Activated CD8-positive, alpha-beta T cell treated with anti-CD3 and anti-CD28 coated beads for 36 hours (primary cell): ENCODE data around the gene TRAPPC13. TPM values are rescaled to one million over a fixed set of nuclear protein-coding genes. Genes with fewer than 3 reads are reported as not detected.

Experiments used
- ATAC-seq: fragments of 200-7000 bp; cut with Tn5 transposase; one replicate; pipeline ENCODE4 v1.10.0; 2021; ENCODE audit warnings: mild to moderate bottlenecking, moderate library complexity
- CTCF ChIA-PET: fragments of 350-600 bp; sonication (Branson Sonifier 250); formaldehyde crosslinking; loops from one replicate; lab custom pipeline; 2021; ENCODE audit warnings: antibody characterized with exemption; lab: Charles Lee
- POLR2A ChIA-PET: fragments of 350-600 bp; sonication (Branson Sonifier 250); formaldehyde crosslinking; loops from one replicate; lab custom pipeline; 2021; ENCODE audit warnings: antibody characterized with exemption; lab: Charles Lee
- DNase-seq: peaks from one replicate; pipeline ENCODE4 v3.0.0-alpha.2; 2020
- H3K27ac Mint-ChIP-seq: one replicate; pipeline ENCODE4 v1.8.0; 2021; ENCODE audit warnings: mild to moderate bottlenecking, mixed read lengths
- H3K27me3 Mint-ChIP-seq: one replicate; pipeline ENCODE4 v1.8.0; 2021; ENCODE audit warnings: mixed read lengths
- H3K36me3 Mint-ChIP-seq: one replicate; pipeline ENCODE4 v1.8.0; 2021; ENCODE audit warnings: low read depth, mixed read lengths
- H3K4me1 Mint-ChIP-seq: one replicate; pipeline ENCODE4 v1.8.0; 2021; ENCODE audit warnings: low read depth, mixed read lengths
- H3K4me3 Mint-ChIP-seq: one replicate; pipeline ENCODE4 v1.8.0; 2021; ENCODE audit warnings: mild to moderate bottlenecking, moderate library complexity, mixed read lengths
- H3K9me3 Mint-ChIP-seq: one replicate; pipeline ENCODE4 v1.8.0; 2021; ENCODE audit warnings: mixed read lengths
- CTCF ChIP-seq: fragments of 200-600 bp; IDR thresholded peaks from one replicate; pipeline ENCODE4 v1.8.0; 2022; ENCODE audit warnings: antibody characterized with exemption, mild to moderate bottlenecking
- intact Hi-C: fragments of 100-400 bp; cut with micrococcal nuclease; formaldehyde crosslinking; loops from one replicate; pipeline ENCODE4 v1.10.0; 2022
- total RNA-seq, 2 experiments: library from RNA; stranded (reverse); gene quantifications; one replicate each; pipeline ENCODE4 v1.2.3, GENCODE V29; 2021

TRAPPC13 gene
- total RNA-seq, 2 experiments from 2014 or later = 18.0 to 22.1 TPM

- H3K9me3 Mint-ChIP-seq = no peaks in the 10 kb centered on the region
- CTCF ChIA-PET = interaction anchor here (0.5 to 1.6 kb wide), 4 partner anchors 19 to 559 kb away, joined by 3 to 5 read pairs (median 3); no protein-coding TSS in a partner anchor
- POLR2A ChIA-PET = interaction anchor here (0.6 to 0.7 kb wide), 2 partner anchors 9 to 334 kb away, joined by 3 read pairs; no protein-coding TSS in a partner anchor
These were observed 26.3 kb downstream of the TRAPPC13 start for GRCh38 chr5:65651144-65651543.

DNA sequence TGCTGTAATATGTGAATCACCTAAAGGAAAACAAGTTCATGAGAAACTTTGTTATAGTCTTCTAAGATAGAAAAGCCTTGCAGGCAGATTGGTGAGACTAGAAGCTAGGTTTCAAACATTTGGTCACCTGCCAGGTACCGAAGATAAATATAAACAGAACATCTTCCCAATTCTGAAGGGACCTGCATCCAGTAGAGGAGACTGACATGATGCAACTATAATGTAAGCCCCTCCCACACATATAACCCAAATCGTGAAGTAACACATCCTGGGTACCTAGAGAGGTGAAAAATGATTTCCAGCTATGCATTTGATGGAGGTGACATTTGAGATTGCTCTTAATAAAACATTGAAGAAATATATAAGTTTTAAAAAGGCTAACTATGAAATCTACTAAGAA is 29.9 kb downstream of the TRAPPC13 start:
- Mint-ChIP-seq H3K36me3 (peaks cover 18% of the 10 kb centered on the region), H3K27ac (peak overlapping the region; percentile 62), H3K27me3 (no peaks in the 10 kb centered on the region), H3K4me3 (no peak overlapping the region), H3K4me1 (peaks cover 2% of the 10 kb centered on the region), H3K9me3 (no peaks in the 10 kb centered on the region)
- POLR2A ChIA-PET = no interaction called here
- TF ChIP-seq CTCF = no peak
- intact Hi-C loops = no loop called here
- CTCF ChIA-PET = no interaction called here
- ATAC-seq = peak; percentile 27
- no peak for DNase-seq

More at GRCh38 chr5:65651144-65651543, 26.3 kb downstream of the TRAPPC13 start:
- no peak overlapping the region for H3K27ac Mint-ChIP-seq
- TF ChIP-seq CTCF = no peak
- ATAC-seq = no peak
- intact Hi-C loops = no loop called here
- DNase-seq = no peak
- H3K4me1 Mint-ChIP-seq = peaks cover 2% of the 10 kb centered on the region
- no peak overlapping the region for H3K4me3 Mint-ChIP-seq
- H3K27me3 Mint-ChIP-seq = no peaks in the 10 kb centered on the region
- H3K36me3 Mint-ChIP-seq = peaks cover 11% of the 10 kb centered on the region

DNA sequence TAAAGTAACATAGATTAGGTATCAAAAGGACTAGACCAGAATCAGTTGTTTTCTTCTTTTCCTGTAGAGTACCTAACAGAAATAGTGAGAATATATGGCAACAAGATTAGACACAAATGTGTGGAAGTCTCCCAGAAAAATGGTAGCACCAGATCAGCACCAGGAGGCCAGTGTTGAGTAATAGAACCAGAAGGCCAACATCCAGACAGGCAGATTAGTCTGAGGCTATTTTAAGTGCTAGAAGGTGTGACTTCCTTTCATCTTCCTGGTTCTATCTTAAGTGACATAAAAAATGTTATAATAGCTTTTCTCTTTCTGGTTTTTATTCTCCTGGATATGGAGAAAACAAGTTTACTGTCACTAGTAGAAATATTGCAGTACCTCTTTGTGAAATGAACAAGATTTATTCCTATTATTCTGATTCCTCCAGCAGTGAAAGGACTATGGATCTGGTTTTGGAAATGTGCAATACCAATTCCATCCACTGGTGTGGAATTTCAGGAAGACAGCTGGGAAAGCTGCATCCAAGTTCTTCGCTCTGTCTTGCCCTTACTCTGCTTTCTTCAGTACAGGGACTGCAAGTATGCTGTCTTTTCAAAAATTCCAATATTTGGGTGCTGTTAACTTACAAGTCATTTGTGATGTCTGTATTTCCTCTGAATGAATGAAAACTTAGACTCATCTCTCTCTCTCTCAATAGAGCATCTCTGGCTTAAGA is 39.1 kb downstream of the TRAPPC13 start:
- peaks cover 8% of the 10 kb centered on the region for H3K4me1 Mint-ChIP-seq
- peaks cover 11% of the 10 kb centered on the region for H3K36me3 Mint-ChIP-seq
- no peaks in the 10 kb centered on the region for H3K9me3 Mint-ChIP-seq
- peak overlapping the region; percentile 80 for H3K27ac Mint-ChIP-seq
- intact Hi-C loops = no loop called here
- no peaks in the 10 kb centered on the region for H3K27me3 Mint-ChIP-seq
- ChIA-PET CTCF (interaction anchor here (1.3 to 2.2 kb wide), 3 partner anchors 11 to 21 kb away, joined by 3 to 7 read pairs (median 4); no protein-coding TSS in a partner anchor), POLR2A (no interaction called here)
- ATAC-seq = no peak
- no peak overlapping the region for H3K4me3 Mint-ChIP-seq
- TF ChIP-seq CTCF = no peak
- no peak for DNase-seq

- peaks cover 3% of the 10 kb centered on the region for H3K36me3 Mint-ChIP-seq
- no peak for TF ChIP-seq CTCF
- intact Hi-C loops = no loop called here
- POLR2A ChIA-PET = no interaction called here
- ATAC-seq = no peak
- H3K27ac Mint-ChIP-seq = no peak overlapping the region
- DNase-seq = no peak
- CTCF ChIA-PET = no interaction called here
- no peak overlapping the region for H3K4me3 Mint-ChIP-seq
- H3K4me1 Mint-ChIP-seq = peaks cover 1% of the 10 kb centered on the region
- no peaks in the 10 kb centered on the region for H3K9me3 Mint-ChIP-seq
- no peaks in the 10 kb centered on the region for H3K27me3 Mint-ChIP-seq
These were observed 43.9 kb downstream of the TRAPPC13 start for GRCh38 chr5:65668696-65669095.

DNA sequence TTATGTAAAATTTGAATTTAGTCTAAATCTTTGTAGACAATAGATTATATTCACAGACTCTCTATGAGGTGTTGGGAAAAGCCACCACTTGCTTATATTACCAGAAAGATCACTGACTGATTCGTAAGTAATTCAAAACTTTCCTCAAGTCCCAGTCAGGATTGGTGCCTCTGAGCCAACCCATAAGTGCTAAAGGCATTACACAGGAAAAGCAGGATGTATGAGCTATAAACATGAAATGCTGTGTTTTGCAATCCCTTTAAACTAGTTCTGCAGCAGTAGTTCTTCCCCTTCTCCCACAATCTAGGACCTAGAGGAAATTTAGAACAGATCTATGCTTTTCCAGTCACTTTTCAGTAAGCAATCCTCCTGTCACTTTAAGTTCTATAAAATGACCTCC is 48.0 kb downstream of the TRAPPC13 start:
- no peaks in the 10 kb centered on the region for H3K27me3 Mint-ChIP-seq
- no peak for TF ChIP-seq CTCF
- intact Hi-C loops = no loop called here
- no peak for DNase-seq
- H3K9me3 Mint-ChIP-seq = no peaks in the 10 kb centered on the region
- H3K4me1 Mint-ChIP-seq = peaks cover 32% of the 10 kb centered on the region
- peaks cover 32% of the 10 kb centered on the region for H3K36me3 Mint-ChIP-seq
- peak overlapping the region; percentile 9 for H3K27ac Mint-ChIP-seq
- CTCF ChIA-PET = interaction anchor here (1.0 kb wide), 1 partner anchor 41 kb away, joined by 3 read pairs; no protein-coding TSS in a partner anchor
- no peak for ATAC-seq
- H3K4me3 Mint-ChIP-seq = no peak overlapping the region
- POLR2A ChIA-PET = interaction anchor here (1.2 kb wide), 1 partner anchor 47 kb away, joined by 4 read pairs; no protein-coding TSS in a partner anchor
